ENCODE results near the gene CALML3. TPM values are rescaled to one million over a fixed set of nuclear protein-coding genes. Genes with fewer than 3 reads are reported as not detected.

Gene CALML3
- total and polyA plus RNA-seq, 2 of the 8 experiments (the other 6 are each of a cell fraction or from before 2014, with no cell fraction given) = not detected

GRCh38 chr10:5504146-5505072 is 20.4 kb upstream of the CALML3 start (continued):
- TF ChIP-seq ASH2L (IDR thresholded peaks at IDR 0.05; ENCODE audit: low read length) (no peak), RAD21 (IDR thresholded peaks at IDR 0.05 in 1 of 2, conservative IDR thresholded peaks at IDR 0.05 in 1 of 2; ENCODE audit: low read depth in 2 of 2, low read length in 2 of 2) (no peak), TEAD4 (IDR thresholded peaks at IDR 0.05; ENCODE audit: low read depth, low read length) (no peak)
- TF ChIP-seq, protein P1, sequence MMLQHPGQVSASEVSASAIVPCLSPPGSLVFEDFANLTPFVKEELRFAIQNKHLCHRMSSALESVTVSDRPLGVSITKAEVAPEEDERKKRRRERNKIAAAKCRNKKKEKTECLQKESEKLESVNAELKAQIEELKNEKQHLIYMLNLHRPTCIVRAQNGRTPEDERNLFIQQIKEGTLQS (IDR thresholded peaks at IDR 0.05; ENCODE audit: insufficient read depth, low read depth, low read length) = no peak

All from H1 (cell line).